K562 (cell line): ENCODE results near the gene SYT1.

Source experiments
- NR3C1 ChIP-seq: sonication (generic); formaldehyde crosslinking; IDR thresholded peaks from 2 replicates; pipeline ENCODE4 v1.8.1; 2022; ENCODE audit warnings: missing genetic modification reagents
- SIN3A ChIP-seq, 2 experiments: fragments of 150-350 bp in 1 of 2; IDR thresholded peaks; 2 replicates each; pipeline ENCODE4 v1.6.1; 2011 to 2016; ENCODE audit warnings: borderline replicate concordance in 2 of 2, low read depth in 2 of 2, low read length in 2 of 2, mild to moderate bottlenecking in 2 of 2, moderate library complexity in 2 of 2; ENCODE audit not compliant: control insufficient read depth in 1 of 2

DNA sequence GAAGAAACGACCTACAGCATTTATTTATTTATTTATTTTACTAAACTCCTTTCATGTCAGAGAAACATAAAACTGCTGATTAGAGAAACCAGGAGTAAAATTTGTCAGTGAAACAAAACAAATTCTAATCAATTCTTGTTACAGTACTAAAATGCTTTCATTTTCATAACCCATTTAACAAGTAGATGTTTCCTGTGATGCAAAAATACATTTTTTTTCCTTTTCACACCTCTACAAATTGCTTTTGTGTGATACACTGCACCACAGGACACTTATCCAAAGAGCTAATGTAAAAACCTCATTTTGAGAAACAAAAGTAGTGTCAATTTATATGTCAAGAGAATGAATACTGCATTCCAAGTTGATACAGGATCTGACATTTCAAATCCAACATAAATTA is 155.1 kb downstream of the SYT1 start:
- no peak for TF ChIP-seq SIN3A (IDR thresholded peaks at IDR 0.05; ENCODE audit: borderline replicate concordance in 2 of 2, control insufficient read depth in 1 of 2, low read depth in 2 of 2, low read length in 2 of 2)
- no peak for TF ChIP-seq NR3C1 (CRISPR knock-in tag)
